HG02642 (cell line): ENCODE results near the gene LIPC.

Experiments used
- ATAC-seq: cut with Tn5 transposase; IDR thresholded peaks from one replicate; pipeline ENCODE4 v1.9.1; 2021; ENCODE audit warnings: mild to moderate bottlenecking; ENCODE audit not compliant: unreplicated experiment, poor library complexity

Gene LIPC

GRCh38 chr15:58471348-58471747 lies 39.6 kb downstream of the LIPC start:
- ATAC-seq = no peak

- ATAC-seq = no peak
Measured at GRCh38 chr15:58472221-58472620, 40.4 kb downstream of the LIPC start.

- no peak for ATAC-seq
Measured at GRCh38 chr15:58472821-58473581, 41.2 kb downstream of the LIPC start.

- no peak for ATAC-seq
Measured at GRCh38 chr15:58473724-58474123, 41.9 kb downstream of the LIPC start.

- no peak for ATAC-seq
Measured at GRCh38 chr15:58474741-58475323, 43.0 kb downstream of the LIPC start.

- no peak for ATAC-seq
Measured at GRCh38 chr15:58475573-58476524, 44.1 kb downstream of the LIPC start.

GRCh38 chr15:58476525-58477162 lies 44.9 kb downstream of the LIPC start:
- ATAC-seq = no peak

GRCh38 chr15:58477170-58477569 lies 45.4 kb downstream of the LIPC start:
- ATAC-seq = no peak

- no peak for ATAC-seq
Measured at GRCh38 chr15:58478035-58478434, 46.2 kb downstream of the LIPC start.

GRCh38 chr15:58478579-58478978 lies 46.8 kb downstream of the LIPC start:
- no peak for ATAC-seq

- ATAC-seq = no peak
Measured at GRCh38 chr15:58479941-58480340, 48.1 kb downstream of the LIPC start.

- ATAC-seq = no peak
Measured at GRCh38 chr15:58483376-58483775, 51.6 kb downstream of the LIPC start.

- no peak for ATAC-seq
Measured at GRCh38 chr15:58484791-58485600, 53.2 kb downstream of the LIPC start.

GRCh38 chr15:58486062-58486461 lies 54.3 kb downstream of the LIPC start:
- no peak for ATAC-seq

GRCh38 chr15:58486564-58486963 lies 54.8 kb downstream of the LIPC start:
- no peak for ATAC-seq

GRCh38 chr15:58487041-58487723 lies 55.4 kb downstream of the LIPC start:
- no peak for ATAC-seq

- ATAC-seq = no peak
Measured at GRCh38 chr15:58487724-58488120, 55.9 kb downstream of the LIPC start.

GRCh38 chr15:58489289-58490085 lies 57.7 kb downstream of the LIPC start:
- ATAC-seq = no peak
